HG02852 (cell line): Measurements from ENCODE around the gene AMZ1.

Experiments
- ATAC-seq: cut with Tn5 transposase; IDR thresholded peaks from one replicate; pipeline ENCODE4 v1.9.1; 2021; ENCODE audit warnings: mild to moderate bottlenecking, moderate library complexity; ENCODE audit not compliant: unreplicated experiment

The AMZ1 gene

GRCh38 chr7:2687881-2688318, at the start of gene AMZ1:
AMZ1 (plus strand) TSS chr7:2688202; CDS start chr7:2700452, 12,250 bp downstream.
- ATAC-seq, result no peak

- ATAC-seq, result no peak
These were observed 49.6 kb upstream of the AMZ1 start for GRCh38 chr7:2638224-2638991.

GRCh38 chr7:2639181-2639681, 48.8 kb upstream of the AMZ1 start:
- no peak for ATAC-seq

GRCh38 chr7:2639695-2640481, 48.1 kb upstream of the AMZ1 start:
- no peak for ATAC-seq

GRCh38 chr7:2640482-2640830, 47.5 kb upstream of the AMZ1 start:
- ATAC-seq, result no peak

GRCh38 chr7:2640846-2641316, 47.1 kb upstream of the AMZ1 start:
- ATAC-seq, result no peak

- peak; percentile 40 for ATAC-seq
These were observed 46.3 kb upstream of the AMZ1 start for GRCh38 chr7:2641406-2642393.

GRCh38 chr7:2643386-2644219, 44.4 kb upstream of the AMZ1 start:
- ATAC-seq, result no peak

- ATAC-seq, result no peak
These were observed 43.8 kb upstream of the AMZ1 start for GRCh38 chr7:2644220-2644561.

GRCh38 chr7:2644562-2645273, 43.3 kb upstream of the AMZ1 start:
- ATAC-seq, result peak; percentile 28

GRCh38 chr7:2645274-2645868, 42.6 kb upstream of the AMZ1 start:
- peak; percentile 51 for ATAC-seq

- no peak for ATAC-seq
These were observed 41.7 kb upstream of the AMZ1 start for GRCh38 chr7:2646336-2646679.

- no peak for ATAC-seq
These were observed 41.1 kb upstream of the AMZ1 start for GRCh38 chr7:2646680-2647571.

GRCh38 chr7:2647594-2648172, 40.3 kb upstream of the AMZ1 start:
- no peak for ATAC-seq

GRCh38 chr7:2649139-2649838, 38.7 kb upstream of the AMZ1 start:
- ATAC-seq, result no peak

- no peak for ATAC-seq
These were observed 38.0 kb upstream of the AMZ1 start for GRCh38 chr7:2649991-2650390.

GRCh38 chr7:2650451-2650850, 37.6 kb upstream of the AMZ1 start:
- ATAC-seq, result no peak
